SW 1271 (cell line): Measurements from ENCODE around the gene RFX2.
"Not testable (repeated sequence)": the region's sequence is repeated elsewhere in the genome, so short reads cannot be mapped to it uniquely, and the experiment has no call there.

Experiments used
- DNase-seq, 2 experiments: peaks; one replicate each; lab custom pipeline; 2025; lab: John Stamatoyannopoulos, UW

RFX2 gene

GRCh38 chr19:6110360-6110977 is at the start of gene RFX2:
RFX2 (minus strand) TSS chr19:6110500; CDS start chr19:6047496, 63,004 bp downstream.
- peak; percentile 90 to 97 for DNase-seq

GRCh38 chr19:6156033-6156432 is 45.7 kb upstream of the RFX2 start:
- no peak for DNase-seq

GRCh38 chr19:6150289-6150688 is 40.0 kb upstream of the RFX2 start:
- no peak for DNase-seq

GRCh38 chr19:6141217-6141616 is 30.9 kb upstream of the RFX2 start:
- DNase-seq: no peak

- DNase-seq: no peak
Measured at GRCh38 chr19:6138511-6138910, 28.2 kb upstream of the RFX2 start.

- DNase-seq: no peak
Measured at GRCh38 chr19:6138066-6138465, 27.8 kb upstream of the RFX2 start.

- DNase-seq: no peak
Measured at GRCh38 chr19:6133231-6133630, 22.9 kb upstream of the RFX2 start.

GRCh38 chr19:6132482-6132881 is 22.2 kb upstream of the RFX2 start:
- DNase-seq: no peak

- no peak for DNase-seq
Measured at GRCh38 chr19:6127716-6128335, 17.5 kb upstream of the RFX2 start.

GRCh38 chr19:6126335-6126974 is 16.2 kb upstream of the RFX2 start:
- peak; percentile 38 to 68 for DNase-seq

GRCh38 chr19:6125571-6125989 is 15.3 kb upstream of the RFX2 start:
- DNase-seq: peak; percentile 41 to 71

- DNase-seq: no peak
Measured at GRCh38 chr19:6119031-6119430, 8.7 kb upstream of the RFX2 start.

GRCh38 chr19:6118043-6118442 is 7.7 kb upstream of the RFX2 start:
- no peak for DNase-seq

- DNase-seq: no peak
Measured at GRCh38 chr19:6117534-6117933, 7.2 kb upstream of the RFX2 start.

- DNase-seq: no peak
Measured at GRCh38 chr19:6116749-6117430, 6.6 kb upstream of the RFX2 start.

- no peak for DNase-seq
Measured at GRCh38 chr19:6115992-6116391, 5.7 kb upstream of the RFX2 start.

GRCh38 chr19:6113616-6114188 is 3.4 kb upstream of the RFX2 start:
- DNase-seq: no peak

GRCh38 chr19:6109947-6110346 is 353 bp downstream of the RFX2 start:
- DNase-seq: no peak

GRCh38 chr19:6108721-6109633 is 1.3 kb downstream of the RFX2 start:
- DNase-seq: peak in 1 of 2 experiments; percentile 5

GRCh38 chr19:6106643-6107294 is 3.5 kb downstream of the RFX2 start:
- not testable (repeated sequence) for DNase-seq

- DNase-seq: no peak
Measured at GRCh38 chr19:6105444-6105843, 4.9 kb downstream of the RFX2 start.
